ENCODE measurements around the gene NAT9.

NAT9 gene

DNA sequence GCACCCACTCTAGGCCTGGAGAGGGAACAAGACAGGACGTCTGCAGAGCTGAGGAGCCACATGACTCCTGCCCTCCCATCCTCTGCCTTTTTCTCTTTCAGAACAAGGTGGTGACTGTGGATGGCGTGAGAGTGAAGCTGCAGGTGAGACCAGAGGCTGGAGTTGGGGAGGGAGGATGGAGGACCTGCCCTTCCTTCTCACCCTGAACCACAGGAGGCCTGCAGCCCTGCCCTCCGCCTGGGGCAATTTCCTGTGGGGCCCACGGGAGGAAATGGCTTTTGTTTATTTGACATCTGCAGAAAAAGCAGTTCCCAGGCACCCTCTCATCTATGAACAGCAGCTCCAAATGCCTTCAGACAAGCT, 34.0 kb downstream of the NAT9 start:
- DNase-seq = no peak

DNA sequence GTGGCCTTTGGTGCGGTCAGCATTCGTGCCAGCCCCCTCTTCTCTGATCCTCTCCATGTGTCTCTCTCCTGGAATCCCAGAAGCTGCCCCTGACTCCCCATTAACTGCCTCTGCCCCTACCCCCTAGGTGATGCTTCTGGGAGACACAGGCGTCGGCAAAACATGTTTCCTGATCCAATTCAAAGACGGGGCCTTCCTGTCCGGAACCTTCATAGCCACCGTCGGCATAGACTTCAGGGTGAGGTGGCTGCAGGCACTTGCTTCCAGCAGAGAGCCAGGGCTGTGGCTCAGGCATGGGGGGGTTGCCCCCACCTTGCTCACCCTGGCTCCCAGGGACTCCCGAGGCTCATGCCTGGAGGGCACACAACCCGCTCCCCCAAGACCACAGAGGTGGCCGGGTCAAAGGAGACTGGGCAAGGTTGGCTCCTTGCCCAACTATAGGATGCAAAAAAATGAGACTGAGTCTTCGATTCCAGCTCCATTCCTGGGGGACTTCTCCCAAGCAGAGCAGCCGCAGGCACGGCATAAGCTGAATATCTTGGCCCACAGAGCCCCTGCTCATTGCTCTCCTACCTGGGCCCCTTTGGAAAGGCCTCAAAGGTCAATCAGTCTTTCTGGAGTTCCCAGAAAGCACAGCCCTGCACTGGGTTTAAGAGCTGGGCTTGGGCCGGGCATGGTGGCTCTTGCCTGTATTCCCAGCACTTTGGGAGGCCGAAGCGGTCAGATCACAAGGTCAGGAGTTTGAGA, 35.3 kb downstream of the NAT9 start:
- DNase-seq = no peak

DNA sequence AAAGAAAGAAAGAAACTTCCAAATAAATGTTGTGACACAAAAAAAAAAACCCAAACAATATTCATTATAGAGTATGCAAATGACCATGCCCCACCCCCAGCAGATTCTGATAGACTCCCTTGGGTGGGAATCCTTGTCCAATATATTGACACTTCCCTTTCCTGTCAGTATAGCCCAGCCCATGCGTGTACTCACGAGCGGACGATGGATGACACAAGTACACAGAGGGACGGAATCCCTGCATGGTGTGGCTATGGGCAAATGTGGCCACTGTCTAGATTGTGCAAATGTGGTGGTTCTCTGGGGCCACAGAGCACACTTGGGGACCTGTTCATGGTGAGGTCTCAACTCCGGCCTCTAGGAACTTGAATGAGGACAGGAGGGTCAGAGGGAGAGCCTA, 36.0 kb downstream of the NAT9 start:
- no peak for DNase-seq

DNA sequence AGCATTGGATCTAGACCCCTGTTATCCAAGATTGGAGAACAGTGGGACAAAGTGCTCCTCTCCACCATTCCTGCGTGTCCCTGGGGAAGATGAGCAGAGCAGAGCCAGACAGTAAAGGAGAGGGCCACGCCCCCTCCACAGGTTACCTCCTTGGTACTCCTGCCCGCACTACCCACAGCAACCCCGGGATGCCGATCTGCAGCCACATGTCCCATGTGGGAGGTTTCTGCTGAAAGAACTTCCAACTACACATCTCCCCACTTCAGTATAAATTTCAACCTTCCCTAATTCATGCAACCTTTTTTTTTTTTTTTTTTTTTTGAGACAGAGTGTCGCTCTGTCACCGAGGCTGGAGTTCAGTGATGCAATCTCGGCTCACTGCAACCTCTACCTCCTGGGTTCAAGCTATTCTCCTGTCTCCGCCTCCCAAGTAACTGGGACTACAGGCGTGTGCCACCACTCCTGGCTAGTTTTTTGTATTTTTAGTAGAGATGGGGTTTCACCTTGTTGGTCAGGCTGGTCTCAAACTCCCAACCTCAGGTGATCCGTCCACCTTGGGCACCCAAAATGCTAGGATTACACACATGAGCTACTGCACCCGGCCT, 36.8 kb downstream of the NAT9 start:
- no peak for DNase-seq

DNA sequence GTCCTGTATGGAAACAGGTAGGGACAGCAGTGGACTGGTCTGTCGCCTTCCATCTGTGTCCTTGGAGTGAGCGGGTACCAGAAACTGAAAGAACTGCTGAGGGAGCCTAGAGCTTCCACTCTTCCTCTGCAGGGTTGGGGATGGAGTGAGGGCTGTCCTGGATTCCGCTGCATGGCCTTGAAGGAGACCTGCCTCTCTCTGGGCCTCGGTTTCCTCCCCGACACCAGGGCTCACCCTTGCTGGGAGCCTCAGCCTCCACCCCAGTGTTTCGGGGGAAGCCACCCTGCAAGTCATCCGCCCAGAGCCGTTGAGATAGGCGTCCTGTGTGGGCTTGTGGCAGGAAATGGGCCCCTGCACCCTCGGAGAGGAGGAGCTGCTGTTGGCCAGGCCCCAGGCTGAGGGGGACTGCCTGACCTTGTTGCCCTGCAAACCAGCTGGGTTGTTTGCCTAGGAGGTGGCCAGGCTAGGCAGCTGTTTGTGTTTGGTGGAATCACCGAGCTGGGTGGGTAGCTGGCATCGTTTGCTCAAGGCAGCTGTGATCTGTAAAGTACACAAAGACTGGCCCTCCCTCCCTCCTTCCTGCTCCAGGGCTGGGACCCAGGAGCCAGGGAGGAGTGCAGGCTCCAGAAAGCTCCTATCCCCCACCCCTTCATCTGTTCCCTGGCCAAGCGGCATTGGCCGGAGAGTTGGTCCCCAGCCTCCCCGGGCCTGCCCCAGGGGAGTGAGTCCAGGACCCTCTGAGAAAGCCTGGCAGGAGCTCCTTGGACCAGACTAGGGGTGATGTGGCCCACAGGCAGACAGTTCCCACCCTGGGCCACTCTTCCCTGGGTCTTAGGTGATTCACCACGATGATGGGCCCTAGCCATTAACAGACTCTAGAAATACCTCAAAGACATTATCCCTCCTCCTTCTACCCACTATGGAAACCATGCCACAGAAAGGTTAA, 37.8 kb downstream of the NAT9 start:
- DNase-seq = peak; percentile 52

DNA sequence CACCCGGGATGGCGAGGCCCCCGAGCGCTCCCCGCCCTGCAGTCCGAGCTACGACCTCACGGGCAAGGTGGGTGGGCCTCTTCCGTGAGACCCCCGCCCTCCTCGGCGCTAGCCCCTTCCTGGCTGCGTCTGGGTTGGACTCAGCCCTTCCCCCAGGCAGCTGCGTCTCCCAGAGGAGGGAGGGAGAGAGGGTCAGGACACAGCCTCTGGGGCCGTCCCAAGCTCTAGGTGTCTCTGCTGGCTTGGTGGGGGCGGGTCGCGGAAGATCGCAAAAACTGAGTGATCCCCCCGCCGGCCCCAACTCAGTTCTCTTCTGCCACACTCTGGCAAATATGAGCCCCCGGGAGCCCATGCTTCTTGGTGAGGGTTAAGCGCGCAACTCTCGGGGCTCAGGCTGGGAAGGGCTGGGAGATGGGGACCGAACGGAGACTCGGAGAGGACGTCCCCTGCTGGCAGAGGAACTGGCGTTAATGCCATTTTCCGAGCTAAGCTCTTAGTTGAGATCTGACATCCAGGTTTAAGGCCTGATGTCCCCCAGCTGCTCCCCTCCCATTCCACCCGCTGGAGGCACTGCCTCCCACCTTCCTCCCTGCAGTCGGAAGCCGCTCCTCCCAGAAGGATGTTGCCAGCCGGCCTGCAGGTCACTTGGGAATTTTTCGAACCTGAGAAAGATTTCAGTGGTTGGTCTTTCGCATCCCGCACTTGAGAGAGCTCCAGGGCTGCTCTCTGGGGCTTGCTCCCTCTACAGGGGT, 38.7 kb downstream of the NAT9 start:
- DNase-seq = no peak

DNA sequence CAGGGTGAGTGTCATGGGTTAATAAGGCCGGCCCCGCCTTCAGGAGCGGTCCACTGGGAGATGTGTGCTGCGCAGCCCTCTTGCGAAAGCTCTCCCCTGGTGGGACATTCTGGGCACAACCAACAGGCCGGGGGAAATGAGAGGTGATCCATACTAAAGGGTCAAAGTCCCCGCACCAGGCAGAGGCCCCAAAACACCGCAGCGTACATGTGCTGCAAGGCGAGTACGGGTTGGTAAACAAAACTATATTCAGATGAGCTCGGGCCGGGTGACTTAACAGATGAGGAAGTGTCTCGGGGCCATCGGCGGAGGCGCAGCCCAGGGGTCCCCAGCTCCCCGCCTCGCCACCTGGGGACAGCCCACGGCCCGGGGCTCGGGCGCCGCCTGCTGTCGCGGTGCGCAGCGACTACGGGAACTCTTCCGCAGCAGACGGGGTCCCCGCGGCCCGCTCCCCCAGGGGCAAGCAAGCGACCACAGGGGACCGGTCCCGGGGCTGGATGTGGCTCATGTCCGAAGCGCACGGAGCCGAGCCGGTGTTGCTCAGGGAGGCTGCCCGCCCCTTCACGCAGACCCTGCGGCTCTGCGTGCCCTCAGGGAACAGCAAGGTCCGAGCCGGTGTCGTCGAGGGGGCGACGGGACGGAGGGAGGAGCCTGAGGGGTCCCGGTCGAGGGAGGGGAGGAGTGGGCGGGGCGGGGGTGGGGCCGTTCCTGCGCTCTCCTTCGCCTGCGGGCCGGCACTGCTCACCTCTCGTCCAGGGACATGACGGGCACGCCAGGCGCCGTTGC, 39.4 kb downstream of the NAT9 start, which contains the start of gene RAB37:
RAB37 (plus strand) TSS at position 744 of the 786 bp plus-strand sequence; CDS start at position 761, 17 bp downstream.
- no peak for DNase-seq

DNA sequence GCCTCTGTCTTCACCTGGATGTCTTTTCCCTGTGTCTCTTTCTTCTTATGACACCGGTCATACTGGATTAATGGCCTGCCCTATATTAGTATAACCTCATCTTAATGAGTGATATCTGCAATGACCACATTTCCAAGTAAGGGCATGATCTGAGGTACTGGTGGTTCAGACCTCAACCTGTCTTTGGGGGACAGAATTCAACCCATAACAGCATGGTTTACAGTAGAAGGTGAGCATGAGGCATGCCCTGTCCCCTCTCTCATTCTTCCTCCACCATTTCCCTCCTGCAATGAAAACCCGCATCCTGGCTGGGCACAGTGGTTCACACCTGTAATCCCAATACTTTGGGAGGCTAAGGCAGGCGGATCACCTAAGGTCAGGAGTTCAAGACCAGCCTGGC, 41.9 kb downstream of the NAT9 start:
- DNase-seq = no peak

DNA sequence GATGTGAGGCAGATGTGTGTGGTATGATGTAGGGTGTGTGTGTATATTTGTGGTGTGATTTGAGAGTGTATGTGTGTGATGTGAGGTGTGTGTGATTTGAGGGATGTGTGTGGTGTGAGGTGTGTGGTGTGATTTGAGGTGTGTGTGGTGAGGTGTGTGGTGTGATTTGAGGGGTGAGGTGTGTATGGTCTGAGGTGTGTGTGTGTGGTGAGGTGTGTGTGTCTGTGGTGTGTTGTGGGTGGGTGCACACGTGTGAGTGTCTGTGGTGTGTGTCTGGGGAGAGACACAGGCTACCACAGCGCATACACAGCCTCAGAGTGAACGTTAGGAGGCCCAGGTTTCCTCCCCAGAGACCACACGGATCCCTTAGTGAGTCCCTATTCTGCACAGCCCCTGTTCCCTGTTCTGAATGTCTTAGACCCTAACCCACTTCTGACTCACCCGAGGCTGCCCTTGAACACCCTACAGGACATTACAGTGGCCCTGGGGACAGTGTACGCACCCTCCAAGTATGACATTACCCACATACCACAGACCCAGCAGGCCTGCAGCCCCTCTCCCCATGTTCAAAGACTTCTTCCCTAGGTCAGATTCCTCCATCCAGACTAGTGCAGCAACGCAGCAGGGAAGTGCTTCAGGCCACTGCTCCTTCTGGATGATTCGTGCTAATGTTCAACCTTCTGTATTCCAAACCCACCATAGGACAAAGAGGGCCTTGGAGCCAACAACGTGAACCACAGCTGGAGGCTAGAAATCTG, 42.6 kb downstream of the NAT9 start:
- DNase-seq = no peak

DNA sequence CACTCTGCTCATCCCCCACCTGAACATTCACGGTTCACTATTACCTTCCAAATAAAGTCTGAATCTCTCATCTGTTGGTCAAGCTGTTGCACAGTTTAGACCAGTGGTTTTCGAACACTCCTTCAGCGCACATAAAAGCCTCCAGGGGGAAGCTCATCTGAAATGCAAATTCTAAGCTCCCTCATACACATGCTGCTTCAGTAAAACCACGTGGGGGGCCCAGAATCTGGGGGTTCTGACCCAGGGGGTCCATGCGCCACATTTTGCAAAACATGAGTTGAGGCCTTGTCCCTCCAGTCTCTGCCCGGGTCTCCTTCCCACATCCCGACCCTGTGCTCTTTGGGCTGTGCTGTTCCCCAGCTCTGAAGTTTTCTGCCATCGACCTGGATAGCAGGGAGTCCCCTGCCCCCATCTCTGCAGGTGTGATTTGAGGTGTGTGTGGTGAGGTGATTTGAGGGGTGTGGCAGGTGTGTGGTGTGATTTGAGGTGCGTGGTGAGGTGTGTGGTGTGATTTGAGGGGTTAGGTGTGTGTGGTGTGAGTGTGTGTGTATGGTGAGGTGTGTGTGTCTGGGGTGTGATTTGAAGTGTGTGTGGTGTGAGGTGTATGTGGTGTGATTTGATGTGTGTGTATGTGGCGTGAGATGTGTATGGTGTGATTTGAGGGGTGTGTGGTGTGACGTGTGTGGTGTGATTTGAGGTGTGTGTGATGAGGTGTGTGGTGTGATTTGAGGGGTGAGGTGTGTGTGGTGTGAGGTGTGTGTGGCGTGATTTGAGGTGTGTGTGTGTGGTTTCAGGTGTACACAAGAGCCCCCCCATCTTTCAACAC, 43.9 kb downstream of the NAT9 start:
- no peak for DNase-seq

DNA sequence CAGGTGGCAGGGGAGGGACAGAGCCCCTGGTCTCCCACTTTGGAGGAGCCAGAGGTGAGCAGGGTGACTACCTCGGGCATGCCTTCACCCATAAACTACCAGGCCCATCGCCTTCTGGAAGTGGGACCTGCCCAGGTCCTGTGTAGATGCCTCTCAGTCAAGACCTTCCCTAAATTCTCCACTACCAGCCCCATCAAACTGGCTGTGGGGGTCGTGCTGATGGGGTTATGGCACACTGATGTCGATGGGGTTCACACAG, 44.9 kb downstream of the NAT9 start:
- no peak for DNase-seq

DNA sequence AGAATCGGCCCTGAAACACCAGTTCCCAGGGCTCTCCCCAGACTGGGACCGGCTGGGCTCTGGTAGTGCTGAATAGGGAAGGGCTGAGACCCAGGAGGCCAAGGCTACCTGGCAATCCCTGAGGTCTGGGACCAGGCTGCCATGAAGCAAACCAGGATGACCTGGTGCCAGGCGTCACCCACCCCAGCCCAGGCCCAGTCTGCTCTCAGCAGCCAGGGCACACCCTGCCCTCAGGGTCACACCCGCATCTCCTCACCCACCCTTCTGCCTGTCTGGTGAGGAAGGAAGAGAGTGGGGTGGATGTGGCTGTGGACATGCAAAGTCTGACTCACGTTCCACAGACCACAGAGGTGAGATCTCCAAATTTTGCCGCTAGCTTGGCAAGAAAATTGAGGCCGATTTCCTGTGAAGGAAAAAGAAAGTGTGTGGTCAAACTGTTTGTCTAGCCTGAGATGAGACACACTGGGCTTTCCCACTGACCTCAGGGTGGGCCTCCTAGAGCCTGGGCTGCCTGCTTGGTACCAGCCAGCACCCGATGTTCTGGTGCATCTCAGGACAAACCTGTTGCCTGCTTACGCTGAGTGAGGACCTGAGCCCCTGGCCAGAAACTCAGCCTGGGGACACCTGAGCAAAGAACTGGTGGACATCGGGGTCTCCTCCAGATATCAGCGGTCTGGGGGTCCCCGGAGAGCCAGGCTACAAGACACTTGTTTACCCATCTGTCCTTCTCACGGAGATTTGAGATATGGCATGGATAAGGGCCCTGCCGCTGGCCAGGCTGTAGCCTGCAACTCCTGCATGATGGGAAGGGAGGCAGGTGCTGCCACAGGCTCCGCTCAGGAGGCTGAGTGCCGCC, 45.4 kb downstream of the NAT9 start:
- DNase-seq = no peak

DNA sequence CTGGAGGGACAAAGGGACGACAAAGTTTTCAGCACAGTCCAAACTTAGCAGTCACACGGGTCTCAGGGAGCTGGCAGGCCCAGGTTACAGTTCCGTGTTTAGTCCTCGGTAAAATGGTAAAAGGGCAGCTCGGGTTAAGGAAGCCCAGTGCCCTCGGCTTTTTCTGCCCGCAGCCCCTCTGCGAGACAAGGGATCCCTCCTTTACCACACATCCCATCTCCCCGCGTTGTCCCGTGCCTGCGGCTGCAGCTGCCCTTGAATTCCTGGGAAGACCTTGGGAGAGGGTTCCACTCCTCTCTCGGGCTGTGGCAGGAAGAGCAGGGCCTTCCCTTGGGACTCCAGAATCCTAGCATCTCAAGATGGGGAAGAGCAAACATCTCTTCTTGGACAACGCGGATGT, 46.3 kb downstream of the NAT9 start:
- no peak for DNase-seq

DNA sequence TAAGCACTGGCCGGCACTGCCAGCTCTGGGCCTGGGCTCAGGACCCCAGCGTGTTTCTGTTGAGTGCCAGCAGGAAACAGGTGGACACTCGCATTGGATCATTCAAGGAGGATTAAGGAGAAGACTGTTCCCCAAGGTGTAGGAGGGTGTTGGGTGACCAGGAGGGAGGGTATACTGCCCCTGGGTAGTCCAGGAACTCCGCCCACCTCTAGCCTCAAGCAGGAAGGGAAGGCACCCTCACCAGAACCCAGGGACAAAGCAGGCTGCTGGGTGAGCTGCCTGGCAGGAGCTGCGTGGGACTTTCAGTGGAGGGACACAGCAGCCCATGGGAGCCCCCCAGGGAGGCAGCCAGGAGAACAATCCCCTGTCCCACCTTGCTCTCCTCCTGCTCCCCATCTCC, 46.8 kb downstream of the NAT9 start:
- no peak for DNase-seq

DNA sequence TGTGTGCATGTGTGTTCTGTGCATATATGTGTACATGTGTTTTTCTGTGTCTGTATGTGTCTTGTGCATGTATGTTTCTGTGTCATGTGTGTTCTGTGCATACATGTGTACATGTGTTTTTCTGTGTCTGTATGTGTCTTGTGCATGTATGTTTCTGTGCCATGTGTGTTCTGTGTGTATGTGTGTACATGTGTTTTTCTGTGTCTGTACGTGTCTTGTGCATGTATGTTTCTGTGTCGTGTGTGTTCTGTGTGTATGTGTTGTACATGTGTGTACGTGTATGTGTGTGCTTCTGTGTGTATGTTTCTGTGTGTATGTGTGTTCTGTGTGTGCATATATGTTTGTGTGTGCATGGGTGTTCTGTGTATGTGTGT, 47.5 kb downstream of the NAT9 start:
- DNase-seq = no peak

DNA sequence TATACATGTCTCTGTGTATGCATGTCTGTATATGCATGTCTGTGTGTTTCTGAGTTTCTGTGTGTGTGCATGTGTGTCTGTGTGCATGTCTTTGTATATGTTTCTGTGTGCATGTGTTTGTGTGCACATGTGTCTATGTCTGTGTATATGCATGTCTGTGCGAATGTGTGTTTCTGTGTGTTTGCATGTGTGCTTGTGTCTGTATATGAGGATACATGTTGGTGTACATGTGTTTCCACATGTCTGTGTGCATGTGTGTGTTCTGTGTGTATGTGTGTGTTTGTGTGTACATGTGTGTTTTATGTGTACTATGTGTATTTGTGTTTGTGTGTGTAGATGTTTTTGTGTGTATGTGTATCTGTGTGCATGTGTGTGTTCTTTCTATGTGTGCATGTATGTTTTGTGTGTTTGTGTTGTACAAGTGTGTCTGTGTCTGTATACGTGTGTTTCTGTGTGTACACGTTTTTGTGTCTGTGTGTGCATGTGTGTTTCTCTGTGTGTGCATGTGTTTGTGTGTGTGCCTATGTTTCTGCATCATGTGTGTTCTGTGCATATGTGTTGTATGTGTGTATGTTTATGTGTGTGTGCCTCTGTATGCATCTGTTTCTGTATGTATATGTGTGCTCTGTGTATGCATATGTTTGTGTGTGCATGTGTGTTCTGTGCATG, 48.0 kb downstream of the NAT9 start:
- DNase-seq = no peak

DNA sequence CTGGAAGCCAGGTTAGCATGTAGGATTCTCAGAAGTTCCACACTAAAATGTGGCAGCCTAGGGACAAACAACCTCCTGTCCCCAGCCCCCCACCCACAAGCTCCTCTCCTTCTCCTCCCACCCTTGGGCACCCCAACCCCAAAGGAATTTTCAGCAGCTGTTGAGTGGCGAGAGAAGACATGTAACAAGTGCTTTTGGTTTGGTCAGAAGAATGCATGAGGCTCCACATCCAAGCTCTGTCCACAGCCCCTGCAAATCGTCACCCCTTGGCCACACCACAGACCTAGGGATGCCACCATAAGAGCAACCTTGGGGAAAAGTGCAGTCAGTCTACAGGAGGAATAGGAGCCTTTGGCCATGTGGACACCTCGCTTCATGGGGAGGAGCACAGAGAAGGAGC, 51.0 kb downstream of the NAT9 start:
- no peak for DNase-seq

DNA sequence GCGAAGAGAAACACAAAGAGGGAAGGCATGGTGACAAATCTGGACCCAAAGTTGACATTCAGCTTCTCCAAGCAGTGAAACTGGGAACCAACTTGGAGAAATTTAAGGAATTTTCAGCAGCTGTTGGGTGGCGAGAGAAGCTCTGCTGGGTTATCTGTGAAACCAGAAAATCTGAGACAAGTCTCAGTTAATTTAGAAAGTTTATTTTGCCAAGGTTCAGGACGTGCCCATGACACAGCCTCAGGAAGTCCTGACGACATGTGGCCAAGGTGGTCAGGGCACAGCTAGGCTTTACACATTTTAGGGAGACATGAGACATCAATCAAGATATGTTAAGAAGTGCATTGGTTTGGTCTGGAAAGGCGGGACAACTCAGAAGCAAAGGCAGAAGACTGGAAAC, 52.3 kb downstream of the NAT9 start:
- DNase-seq = no peak

DNA sequence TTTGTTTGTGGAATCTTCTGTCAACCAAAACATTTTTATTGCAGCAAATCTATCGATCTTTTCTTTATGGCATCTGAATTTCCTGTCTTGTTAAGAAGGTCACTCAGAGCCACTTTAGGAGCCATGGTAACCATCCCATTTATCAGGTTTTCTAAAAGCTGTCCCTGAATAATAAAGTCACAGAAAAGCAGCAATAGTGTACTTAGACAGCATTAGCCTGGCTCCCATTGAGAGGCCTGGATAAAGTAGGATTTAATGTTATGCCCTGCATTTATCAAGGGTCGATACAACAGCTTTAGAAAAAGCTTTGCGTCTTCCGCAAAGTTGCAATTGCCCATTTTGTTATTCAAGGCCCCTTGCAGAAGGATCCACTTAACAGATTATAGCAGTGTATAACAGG, 53.4 kb downstream of the NAT9 start:
- DNase-seq = no peak
